ENCODE measurements around the gene TUBA4B.
A peak's percentile ranks its signal among the peaks of the same experiment; 100 is the strongest.

The TUBA4B gene

GRCh38 chr2:219252900-219253752 is at the start of gene TUBA4B:
TSS of gene TUBA4B (plus strand) at chr2:219253243. CDS start at chr2:219253408, 165 bp downstream.
- DNase-seq = peak; percentile 50

GRCh38 chr2:219204425-219205164 is 48.4 kb upstream of the TUBA4B start:
- no peak for DNase-seq

- DNase-seq = no peak
Measured at GRCh38 chr2:219205165-219205538, 47.9 kb upstream of the TUBA4B start.

GRCh38 chr2:219205981-219206327 is 47.1 kb upstream of the TUBA4B start:
- no peak for DNase-seq

GRCh38 chr2:219206328-219207133 is 46.5 kb upstream of the TUBA4B start, which contains the start of gene ZFAND2B:
TSS of gene ZFAND2B (plus strand) at chr2:219206782. CDS start at chr2:219206988, 206 bp downstream.
- DNase-seq = peak; percentile 95

GRCh38 chr2:219207134-219207883 is 45.7 kb upstream of the TUBA4B start:
- no peak for DNase-seq

- no peak for DNase-seq
Measured at GRCh38 chr2:219207884-219208740, 44.9 kb upstream of the TUBA4B start.

- no peak for DNase-seq
Measured at GRCh38 chr2:219209236-219210195, 43.5 kb upstream of the TUBA4B start.

- DNase-seq = no peak
Measured at GRCh38 chr2:219210196-219210885, 42.7 kb upstream of the TUBA4B start.

GRCh38 chr2:219210886-219211362 is 42.1 kb upstream of the TUBA4B start:
- DNase-seq = no peak

GRCh38 chr2:219213026-219213415 is 40.0 kb upstream of the TUBA4B start:
- no peak for DNase-seq

GRCh38 chr2:219213486-219214071 is 39.5 kb upstream of the TUBA4B start:
- no peak for DNase-seq

GRCh38 chr2:219214141-219214540 is 38.9 kb upstream of the TUBA4B start:
- no peak for DNase-seq

GRCh38 chr2:219214786-219215185 is 38.3 kb upstream of the TUBA4B start:
- DNase-seq = no peak

- DNase-seq = no peak
Measured at GRCh38 chr2:219215871-219216534, 37.0 kb upstream of the TUBA4B start.

GRCh38 chr2:219216535-219216915 is 36.5 kb upstream of the TUBA4B start:
- no peak for DNase-seq

GRCh38 chr2:219218217-219218731 is 34.8 kb upstream of the TUBA4B start:
- no peak for DNase-seq

Data from CD4-positive, alpha-beta T cell treated with Interleukin-10 for 1 hour (primary cell).